Osteoblast (primary cell): Measurements from ENCODE around the gene FNIP1. TPM values are rescaled to one million over a fixed set of nuclear protein-coding genes. Genes with fewer than 3 reads are reported as not detected.

Experiments used
- DNase-seq: peaks from one replicate; pipeline ENCODE4 v3.0.0; 2011; ENCODE audit warnings: low spot score, mixed read lengths; ENCODE audit not compliant: insufficient read length; ENCODE audit errors: missing footprints
- H2AFZ ChIP-seq: 2 replicates; pipeline ENCODE4 v1.6.0; 2011; ENCODE audit warnings: mild to moderate bottlenecking, low read length
- H3K27ac ChIP-seq: 2 replicates; pipeline ENCODE4 v1.5.1; 2011; ENCODE audit warnings: mild to moderate bottlenecking, low read depth, low read length, moderate library complexity
- H3K27me3 ChIP-seq: 2 replicates; pipeline ENCODE4 v1.6.0; 2012; ENCODE audit warnings: mild to moderate bottlenecking, control low read depth, inconsistent platforms, low read length, moderate library complexity; ENCODE audit not compliant: insufficient read depth
- H3K36me3 ChIP-seq: 2 replicates; pipeline ENCODE4 v1.5.1; 2011; ENCODE audit warnings: mild to moderate bottlenecking, low read length, control low read depth, moderate library complexity; ENCODE audit not compliant: insufficient read depth
- H3K4me1 ChIP-seq: 2 replicates; pipeline ENCODE4 v1.5.1; 2011; ENCODE audit warnings: mild to moderate bottlenecking, low read length, control low read depth, moderate library complexity; ENCODE audit not compliant: insufficient read depth
- H3K4me2 ChIP-seq: 2 replicates; pipeline ENCODE4 v1.6.0; 2011; ENCODE audit warnings: mild to moderate bottlenecking, low read length; ENCODE audit not compliant: insufficient read depth
- H3K4me3 ChIP-seq: fragments of 200-600 bp; sonication (generic); 3 replicates; pipeline ENCODE4 v1.5.1; 2012; ENCODE audit warnings: mild to moderate bottlenecking, low read length, inconsistent platforms; ENCODE audit not compliant: insufficient read depth
- H3K79me2 ChIP-seq: 2 replicates; pipeline ENCODE4 v1.6.0; 2012; ENCODE audit warnings: mild to moderate bottlenecking, low read length, control low read depth, inconsistent platforms; ENCODE audit not compliant: insufficient read depth
- H3K9me3 ChIP-seq: 2 replicates; pipeline ENCODE4 v1.5.1; 2011; ENCODE audit warnings: low read depth, low read length, control low read depth
- H4K20me1 ChIP-seq: 2 replicates; pipeline ENCODE4 v1.6.0; 2012; ENCODE audit warnings: mild to moderate bottlenecking, low read length, control low read depth; ENCODE audit not compliant: insufficient read depth
- CTCF ChIP-seq: IDR thresholded peaks from 2 replicates; pipeline ENCODE4 v1.5.1; 2011; ENCODE audit warnings: mild to moderate bottlenecking, low read depth, low read length, moderate library complexity; ENCODE audit errors: extremely low read depth
- total RNA-seq: library from RNA; depleted of rRNA; stranded (reverse); fragments of >200 nt; gene quantifications from 2 replicates; pipeline ENCODE4 v1.2.3, GENCODE V29; 2012

FNIP1 gene
- total RNA-seq, 1 donor = 116 TPM

DNA sequence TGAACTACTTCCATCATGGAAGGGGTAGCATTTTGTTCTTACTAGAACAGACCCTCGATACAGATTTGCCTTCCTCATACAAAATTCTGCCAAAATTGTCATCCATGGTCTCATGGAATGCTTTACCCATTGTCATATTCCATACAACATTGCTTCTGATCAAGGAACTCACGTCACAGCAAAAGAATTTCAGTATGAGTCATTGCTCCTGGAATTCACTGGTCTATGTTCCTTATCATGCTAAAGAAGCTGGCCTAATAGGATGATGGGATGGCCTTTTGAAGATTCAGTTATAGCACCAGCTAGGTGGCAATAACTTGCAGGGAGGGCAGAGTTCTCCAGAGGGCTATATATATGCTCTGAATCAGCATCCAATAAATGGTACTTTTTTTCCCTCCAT, 18.2 kb upstream of the FNIP1 start:
- Histone ChIP-seq H3K9me3 (no peaks in the 10 kb centered on the region), H3K4me1 (peaks cover 15% of the 10 kb centered on the region), H3K27me3 (no peaks in the 10 kb centered on the region), H2AFZ (no peak overlapping the region), H3K36me3 (no peaks in the 10 kb centered on the region), H4K20me1 (no peaks in the 10 kb centered on the region), H3K79me2 (no peaks in the 10 kb centered on the region), H3K27ac (no peak overlapping the region), H3K4me3 (no peak overlapping the region), H3K4me2 (no peak overlapping the region)
- peak; percentile 82 for DNase-seq
- TF ChIP-seq CTCF = no peak

GRCh38 chr5:131812371-131813160, 15.7 kb upstream of the FNIP1 start:
- Histone ChIP-seq H3K4me1 (peaks cover 15% of the 10 kb centered on the region), H3K27ac (no peak overlapping the region), H3K9me3 (no peaks in the 10 kb centered on the region), H3K4me2 (no peak overlapping the region), H3K36me3 (no peaks in the 10 kb centered on the region), H3K79me2 (no peaks in the 10 kb centered on the region), H4K20me1 (no peaks in the 10 kb centered on the region), H2AFZ (no peak overlapping the region), H3K4me3 (no peak overlapping the region), H3K27me3 (no peaks in the 10 kb centered on the region)
- DNase-seq = no peak
- no peak for TF ChIP-seq CTCF

GRCh38 chr5:131810510-131811249, 13.9 kb upstream of the FNIP1 start:
- Histone ChIP-seq H4K20me1 (no peaks in the 10 kb centered on the region), H3K9me3 (no peaks in the 10 kb centered on the region), H3K4me1 (peaks cover 15% of the 10 kb centered on the region), H3K27ac (no peak overlapping the region), H3K4me3 (no peak overlapping the region), H3K27me3 (no peaks in the 10 kb centered on the region), H2AFZ (peak overlapping the region; percentile 43), H3K36me3 (no peaks in the 10 kb centered on the region), H3K4me2 (peak overlapping the region; percentile 35), H3K79me2 (no peaks in the 10 kb centered on the region)
- peak; percentile 24 for TF ChIP-seq CTCF
- DNase-seq = peak; percentile 72
